ENCODE measurements around the gene PMPCB.
"Not testable (repeated sequence)": the region's sequence is repeated elsewhere in the genome, so short reads cannot be mapped to it uniquely, and the experiment has no call there.

Gene PMPCB

DNA sequence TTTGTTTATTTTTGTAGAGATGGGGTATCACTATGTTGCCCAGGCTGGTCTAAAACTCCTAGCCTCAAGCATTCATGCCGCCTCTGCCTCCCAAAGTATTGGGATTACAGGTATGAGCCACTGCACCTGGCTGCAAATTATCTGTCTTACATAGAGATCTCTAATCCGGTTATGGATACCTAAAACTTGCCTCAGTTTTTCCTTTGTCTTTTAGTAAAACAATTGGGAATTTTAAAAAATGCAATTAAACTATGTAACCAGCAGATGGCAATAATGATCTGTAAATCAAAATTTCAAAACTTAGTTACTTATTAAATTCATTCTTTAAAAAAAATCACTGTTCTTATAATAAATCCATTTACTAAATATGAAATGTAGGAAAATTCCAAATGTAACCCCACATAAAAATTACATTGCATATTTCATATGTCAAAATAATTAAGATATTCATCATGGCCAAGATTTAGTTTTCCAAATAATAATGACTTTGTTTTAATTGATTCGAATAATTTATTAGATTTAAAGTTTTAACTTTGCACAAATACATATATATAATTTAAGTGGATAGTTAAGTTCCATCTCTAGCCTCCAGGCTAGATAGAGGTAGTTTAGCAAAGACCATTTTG is 14.3 kb upstream of the PMPCB start:
- H3K27me3 ChIP-seq (ENCODE audit: control insufficient read depth, insufficient read depth, low read length) = peaks cover 36% of the 10 kb centered on the region
- not testable (repeated sequence) for H3K9me3 ChIP-seq (ENCODE audit: control insufficient read depth, insufficient read depth, low read depth, low read length); H3K9ac ChIP-seq (ENCODE audit: low read length); H3K4me3 ChIP-seq (ENCODE audit: low read depth, low read length); H3K4me1 ChIP-seq (ENCODE audit: control insufficient read depth, insufficient read depth, low read length); H3K27ac ChIP-seq (ENCODE audit: low read depth, low read length); H3K36me3 ChIP-seq (ENCODE audit: control insufficient read depth, insufficient read depth, low read length)

DNA sequence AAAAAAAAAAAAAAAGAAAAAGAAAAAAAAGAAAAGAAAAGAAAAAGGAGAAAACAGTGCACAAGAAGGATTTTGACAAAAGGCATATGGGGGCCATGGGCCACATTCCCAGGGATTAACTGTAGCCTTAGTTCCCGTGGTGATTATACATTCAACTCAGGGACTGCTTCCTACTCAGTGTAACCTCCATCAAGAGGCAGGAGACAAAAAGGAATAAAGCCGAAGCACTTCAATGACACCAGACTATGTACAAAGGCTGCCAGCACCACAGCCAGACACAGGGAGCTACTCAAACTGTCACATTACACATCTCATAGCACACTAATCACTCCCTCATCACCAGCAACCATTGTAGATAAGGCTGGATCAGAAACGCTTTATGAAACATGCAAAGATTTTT is 5.1 kb upstream of the PMPCB start:
- Histone ChIP-seq H3K36me3 (ENCODE audit: control insufficient read depth, insufficient read depth, low read length) (no peaks in the 10 kb centered on the region), H3K9ac (ENCODE audit: low read length) (no peak overlapping the region), H3K4me3 (ENCODE audit: low read depth, low read length) (no peak overlapping the region), H3K27me3 (ENCODE audit: control insufficient read depth, insufficient read depth, low read length) (no peaks in the 10 kb centered on the region; the same call in 1 of the 2 replicates), H3K27ac (ENCODE audit: low read depth, low read length) (no peak overlapping the region), H3K4me1 (ENCODE audit: control insufficient read depth, insufficient read depth, low read length) (peaks cover 4% of the 10 kb centered on the region; the same call in 1 of the 2 replicates), H3K9me3 (ENCODE audit: control insufficient read depth, insufficient read depth, low read depth, low read length) (no peaks in the 10 kb centered on the region)

DNA sequence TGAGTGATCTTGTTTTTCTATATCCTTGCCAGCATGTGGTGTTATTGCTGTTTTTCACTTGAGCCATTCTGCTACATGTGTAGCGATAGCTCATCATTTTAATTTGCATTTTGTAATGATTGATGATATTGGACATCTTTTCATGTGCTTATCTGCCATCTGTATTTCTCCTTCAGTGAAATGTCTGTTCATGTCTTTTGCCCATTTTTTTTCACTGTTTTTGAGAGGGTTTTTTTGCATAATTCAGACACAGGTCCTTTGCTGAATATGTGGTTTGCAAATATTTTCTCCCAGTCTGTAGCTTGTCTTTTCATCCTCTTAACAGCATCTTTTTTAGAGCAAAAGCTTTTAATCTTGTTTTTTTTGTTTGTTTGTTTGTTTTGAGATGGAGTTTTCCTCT is 3.7 kb upstream of the PMPCB start:
- H3K27ac ChIP-seq (ENCODE audit: low read depth, low read length) = no peak overlapping the region
- H3K36me3 ChIP-seq (ENCODE audit: control insufficient read depth, insufficient read depth, low read length) = peaks cover 1% of the 10 kb centered on the region; the same call in 1 of the 2 replicates
- H3K27me3 ChIP-seq (ENCODE audit: control insufficient read depth, insufficient read depth, low read length) = no peaks in the 10 kb centered on the region; the same call in 1 of the 2 replicates
- H3K9ac ChIP-seq (ENCODE audit: low read length) = no peak overlapping the region
- H3K4me1 ChIP-seq (ENCODE audit: control insufficient read depth, insufficient read depth, low read length) = peaks cover 6% of the 10 kb centered on the region; the same call in 1 of the 2 replicates
- no peaks in the 10 kb centered on the region for H3K9me3 ChIP-seq (ENCODE audit: control insufficient read depth, insufficient read depth, low read depth, low read length)
- H3K4me3 ChIP-seq (ENCODE audit: low read depth, low read length) = no peak overlapping the region

DNA sequence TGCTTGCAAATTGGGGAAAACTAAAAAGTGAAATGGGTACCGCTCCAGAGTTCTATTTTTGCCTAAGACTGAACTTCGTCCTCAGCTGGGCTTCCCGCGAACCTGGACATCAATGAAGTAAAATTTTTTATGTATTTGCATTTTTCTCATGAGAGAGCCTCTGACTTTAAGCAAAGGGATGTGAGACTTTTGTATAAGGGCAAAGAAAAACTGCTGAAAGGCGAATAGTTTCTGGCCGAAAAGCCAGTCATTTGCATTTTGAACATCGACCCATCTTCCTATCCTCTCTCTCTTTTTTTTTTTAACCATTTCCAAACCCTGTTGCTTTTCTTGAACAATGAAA is 573 bp downstream of the PMPCB start:
- Histone ChIP-seq H3K36me3 (ENCODE audit: control insufficient read depth, insufficient read depth, low read length) (peaks cover 43% of the 10 kb centered on the region), H3K9ac (ENCODE audit: low read length) (peak overlapping the region; percentile 96), H3K9me3 (ENCODE audit: control insufficient read depth, insufficient read depth, low read depth, low read length) (no peaks in the 10 kb centered on the region), H3K27me3 (ENCODE audit: control insufficient read depth, insufficient read depth, low read length) (no peaks in the 10 kb centered on the region), H3K4me3 (ENCODE audit: low read depth, low read length) (peak overlapping the region; percentile 90), H3K4me1 (ENCODE audit: control insufficient read depth, insufficient read depth, low read length) (peaks cover 6% of the 10 kb centered on the region; the same call in 1 of the 2 replicates), H3K27ac (ENCODE audit: low read depth, low read length) (peak overlapping the region; percentile 86; the same call in 1 of the 2 replicates)

DNA sequence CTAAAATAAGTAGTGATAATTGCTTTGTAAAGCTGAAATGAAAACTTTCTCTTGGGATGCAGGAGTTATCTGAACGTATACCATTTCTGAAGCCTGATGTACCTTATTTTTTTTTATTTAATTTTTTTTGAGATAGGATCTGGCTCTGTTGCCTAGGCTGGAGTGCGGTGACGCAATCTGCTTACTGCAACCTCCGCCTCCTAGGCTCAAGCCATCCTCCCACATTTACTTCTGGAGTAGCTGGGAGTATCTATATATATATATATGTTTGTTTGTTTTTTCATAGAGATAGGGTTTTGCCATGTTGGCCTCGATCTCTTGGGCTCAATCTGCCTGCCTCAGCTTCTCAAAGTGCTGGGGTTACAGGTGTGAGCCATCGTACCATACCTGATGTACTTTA is 2.4 kb downstream of the PMPCB start:
- H3K27ac ChIP-seq (ENCODE audit: low read depth, low read length) = no peak overlapping the region
- H3K4me3 ChIP-seq (ENCODE audit: low read depth, low read length) = no peak overlapping the region
- no peak overlapping the region for H3K9ac ChIP-seq (ENCODE audit: low read length)
- peaks cover 6% of the 10 kb centered on the region; the same call in 1 of the 2 replicates for H3K4me1 ChIP-seq (ENCODE audit: control insufficient read depth, insufficient read depth, low read length)
- peaks cover 61% of the 10 kb centered on the region for H3K36me3 ChIP-seq (ENCODE audit: control insufficient read depth, insufficient read depth, low read length)
- no peaks in the 10 kb centered on the region for H3K9me3 ChIP-seq (ENCODE audit: control insufficient read depth, insufficient read depth, low read depth, low read length)
- H3K27me3 ChIP-seq (ENCODE audit: control insufficient read depth, insufficient read depth, low read length) = no peaks in the 10 kb centered on the region

DNA sequence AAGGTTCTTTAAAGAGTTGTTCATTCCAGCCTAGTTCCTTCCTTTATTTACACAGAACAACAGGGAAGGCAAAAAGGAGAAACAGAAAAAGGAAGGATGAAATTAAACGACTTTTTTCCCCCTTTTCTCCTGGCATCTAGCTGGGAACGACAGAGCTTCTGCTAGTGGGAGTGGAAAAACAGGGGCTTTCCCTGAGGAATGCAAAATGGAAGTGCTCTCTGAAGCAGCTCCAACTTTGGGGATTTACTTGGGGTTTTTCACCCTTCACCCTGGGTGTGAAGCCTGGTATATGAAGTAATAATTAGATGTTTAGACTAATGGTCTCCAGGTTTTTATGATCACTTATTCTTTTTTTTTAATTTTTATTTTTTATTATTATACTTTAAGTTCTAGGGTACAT is 4.2 kb downstream of the PMPCB start:
- Histone ChIP-seq H3K4me3 (ENCODE audit: low read depth, low read length) (no peak overlapping the region), H3K36me3 (ENCODE audit: control insufficient read depth, insufficient read depth, low read length) (peaks cover 79% of the 10 kb centered on the region), H3K9ac (ENCODE audit: low read length) (no peak overlapping the region), H3K27me3 (ENCODE audit: control insufficient read depth, insufficient read depth, low read length) (no peaks in the 10 kb centered on the region), H3K4me1 (ENCODE audit: control insufficient read depth, insufficient read depth, low read length) (peaks cover 6% of the 10 kb centered on the region; the same call in 1 of the 2 replicates), H3K27ac (ENCODE audit: low read depth, low read length) (no peak overlapping the region), H3K9me3 (ENCODE audit: control insufficient read depth, insufficient read depth, low read depth, low read length) (no peaks in the 10 kb centered on the region)

DNA sequence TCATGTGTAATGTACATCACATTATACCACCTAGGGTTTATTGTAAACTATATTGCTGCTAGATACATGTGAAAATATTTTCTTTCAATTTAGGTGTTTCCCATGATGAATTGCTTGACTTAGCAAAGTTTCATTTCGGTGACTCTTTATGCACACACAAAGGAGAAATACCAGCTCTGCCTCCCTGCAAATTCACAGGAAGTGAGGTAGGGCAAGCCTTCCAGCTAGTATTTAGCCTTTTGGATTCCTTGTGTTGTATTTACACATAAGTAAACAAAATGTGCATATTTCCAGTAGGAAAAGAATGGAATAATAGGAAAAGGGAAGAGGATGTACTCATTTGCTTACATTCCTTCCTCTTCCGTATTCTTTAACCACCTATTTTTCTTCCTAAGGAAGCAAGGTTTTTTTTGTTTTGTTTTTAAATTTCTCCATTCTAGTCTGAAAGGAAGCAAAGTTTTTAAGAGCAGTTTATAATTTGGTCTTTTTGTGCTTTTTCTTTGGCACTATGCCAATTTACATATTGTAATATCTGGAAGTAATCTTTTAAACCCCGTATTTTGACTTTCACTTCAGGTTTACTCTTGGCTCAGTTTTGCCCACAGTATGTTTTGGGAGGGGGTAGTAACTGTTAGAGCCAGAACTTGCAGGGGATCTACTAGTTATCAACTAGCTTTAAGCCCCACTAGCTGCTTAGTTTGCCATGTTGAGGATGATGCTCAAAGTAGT is 10.4 kb downstream of the PMPCB start:
- Histone ChIP-seq H3K27me3 (ENCODE audit: control insufficient read depth, insufficient read depth, low read length) (no peaks in the 10 kb centered on the region), H3K4me3 (ENCODE audit: low read depth, low read length) (no peak overlapping the region), H3K9me3 (ENCODE audit: control insufficient read depth, insufficient read depth, low read depth, low read length) (no peaks in the 10 kb centered on the region), H3K36me3 (ENCODE audit: control insufficient read depth, insufficient read depth, low read length) (peaks cover 96% of the 10 kb centered on the region), H3K27ac (ENCODE audit: low read depth, low read length) (no peak overlapping the region), H3K9ac (ENCODE audit: low read length) (no peak overlapping the region), H3K4me1 (ENCODE audit: control insufficient read depth, insufficient read depth, low read length) (no peaks in the 10 kb centered on the region)

DNA sequence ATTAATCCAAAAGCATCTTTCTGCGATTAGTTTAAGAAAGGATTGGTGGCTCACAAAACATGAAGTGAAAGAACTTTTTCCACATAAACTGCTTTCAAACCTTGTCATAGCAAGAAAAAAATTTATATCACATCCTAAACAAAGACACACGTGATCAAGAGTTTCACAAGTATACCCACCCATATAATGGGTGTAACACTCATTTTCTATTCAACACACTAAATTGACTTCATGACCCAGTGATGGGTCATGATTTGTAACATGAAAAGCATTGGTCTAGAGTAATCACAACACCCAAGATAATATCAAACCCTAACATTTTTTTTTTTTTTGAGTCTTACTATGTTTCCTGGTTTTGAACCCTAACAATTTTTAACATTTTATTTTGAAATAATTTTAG is 17.6 kb downstream of the PMPCB start:
- Histone ChIP-seq H3K9me3 (ENCODE audit: control insufficient read depth, insufficient read depth, low read depth, low read length) (no peaks in the 10 kb centered on the region), H3K4me3 (ENCODE audit: low read depth, low read length) (no peak overlapping the region), H3K9ac (ENCODE audit: low read length) (no peak overlapping the region), H3K4me1 (ENCODE audit: control insufficient read depth, insufficient read depth, low read length) (no peaks in the 10 kb centered on the region), H3K27me3 (ENCODE audit: control insufficient read depth, insufficient read depth, low read length) (no peaks in the 10 kb centered on the region), H3K27ac (ENCODE audit: low read depth, low read length) (no peak overlapping the region), H3K36me3 (ENCODE audit: control insufficient read depth, insufficient read depth, low read length) (peaks cover 100% of the 10 kb centered on the region)

DNA sequence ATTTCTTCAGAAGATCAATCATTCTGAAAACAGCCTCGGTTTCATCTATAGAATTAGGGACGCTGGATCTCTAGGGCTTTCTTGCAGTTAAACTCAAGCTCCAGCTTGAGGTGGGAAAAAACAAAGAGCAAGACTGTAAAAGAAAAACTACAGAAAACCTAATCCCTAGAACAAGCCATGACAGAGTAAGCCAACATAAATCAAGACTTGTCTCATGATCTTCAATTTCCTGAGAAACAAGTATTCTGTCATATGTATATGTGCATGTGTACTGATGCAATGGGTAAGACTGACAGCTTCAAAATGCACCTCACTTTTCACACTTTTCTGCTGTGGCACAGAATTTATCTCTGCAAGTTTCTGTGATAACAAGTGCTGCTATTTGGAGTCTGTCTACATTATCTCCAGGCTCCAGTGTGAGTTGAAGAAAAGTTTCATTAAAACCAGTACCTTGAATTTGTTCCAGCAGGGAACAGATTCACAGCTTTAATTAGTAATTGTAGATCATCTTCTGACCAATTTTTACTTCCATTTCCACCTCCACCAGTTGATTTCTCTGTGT is 19.2 kb downstream of the PMPCB start:
- no peak overlapping the region for H3K27ac ChIP-seq (ENCODE audit: low read depth, low read length)
- H3K4me3 ChIP-seq (ENCODE audit: low read depth, low read length) = no peak overlapping the region
- no peaks in the 10 kb centered on the region for H3K4me1 ChIP-seq (ENCODE audit: control insufficient read depth, insufficient read depth, low read length)
- H3K9ac ChIP-seq (ENCODE audit: low read length) = no peak overlapping the region
- no peaks in the 10 kb centered on the region for H3K9me3 ChIP-seq (ENCODE audit: control insufficient read depth, insufficient read depth, low read depth, low read length)
- H3K27me3 ChIP-seq (ENCODE audit: control insufficient read depth, insufficient read depth, low read length) = no peaks in the 10 kb centered on the region
- peaks cover 97% of the 10 kb centered on the region for H3K36me3 ChIP-seq (ENCODE audit: control insufficient read depth, insufficient read depth, low read length)

DNA sequence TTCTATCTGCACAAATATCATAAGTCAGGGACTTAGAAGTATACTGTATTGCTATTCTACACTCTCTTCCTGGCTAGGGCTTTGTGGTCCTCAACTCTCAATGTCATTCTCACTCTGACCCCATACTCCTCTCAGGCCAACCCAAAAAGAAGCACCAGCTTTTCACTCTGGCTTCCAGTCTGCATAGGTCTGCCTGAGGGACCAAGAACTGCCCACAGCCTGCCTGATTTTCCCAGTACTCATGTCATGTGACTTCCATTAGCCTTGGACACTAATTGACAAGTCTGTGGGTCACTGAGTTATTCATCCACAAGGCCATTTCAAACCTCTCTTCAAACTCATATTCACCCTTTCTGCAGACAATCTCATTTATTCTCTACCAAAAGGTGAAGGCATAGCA is 19.8 kb downstream of the PMPCB start:
- Histone ChIP-seq H3K9me3 (ENCODE audit: control insufficient read depth, insufficient read depth, low read depth, low read length) (no peaks in the 10 kb centered on the region), H3K27me3 (ENCODE audit: control insufficient read depth, insufficient read depth, low read length) (no peaks in the 10 kb centered on the region), H3K4me1 (ENCODE audit: control insufficient read depth, insufficient read depth, low read length) (no peaks in the 10 kb centered on the region), H3K27ac (ENCODE audit: low read depth, low read length) (no peak overlapping the region), H3K36me3 (ENCODE audit: control insufficient read depth, insufficient read depth, low read length) (peaks cover 97% of the 10 kb centered on the region), H3K9ac (ENCODE audit: low read length) (peak overlapping the region; percentile 11), H3K4me3 (ENCODE audit: low read depth, low read length) (no peak overlapping the region)

DNA sequence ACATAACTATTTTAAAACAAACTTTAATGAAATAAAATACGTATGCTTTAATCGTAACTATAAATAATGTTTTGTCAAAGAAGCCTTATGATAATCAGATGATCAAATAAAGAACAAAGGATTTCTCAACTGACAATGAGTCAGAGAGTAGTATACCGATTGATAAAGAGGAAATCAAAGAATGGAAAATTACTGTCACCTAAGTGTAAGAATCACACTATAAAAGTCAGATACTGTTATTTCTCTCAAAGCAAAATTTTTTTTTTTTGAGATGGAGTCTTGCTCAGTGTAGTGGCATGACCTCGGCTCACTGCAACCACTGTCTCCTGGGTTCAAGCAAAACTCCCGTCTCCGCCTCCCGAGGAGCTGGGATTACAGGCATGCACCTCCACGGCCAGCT is 28.5 kb downstream of the PMPCB start:
- H3K4me3 ChIP-seq (ENCODE audit: low read depth, low read length) = no peak overlapping the region
- H3K27ac ChIP-seq (ENCODE audit: low read depth, low read length) = no peak overlapping the region
- no peaks in the 10 kb centered on the region for H3K27me3 ChIP-seq (ENCODE audit: control insufficient read depth, insufficient read depth, low read length)
- peaks cover 69% of the 10 kb centered on the region for H3K36me3 ChIP-seq (ENCODE audit: control insufficient read depth, insufficient read depth, low read length)
- H3K4me1 ChIP-seq (ENCODE audit: control insufficient read depth, insufficient read depth, low read length) = peaks cover 4% of the 10 kb centered on the region; the same call in 1 of the 2 replicates
- no peaks in the 10 kb centered on the region for H3K9me3 ChIP-seq (ENCODE audit: control insufficient read depth, insufficient read depth, low read depth, low read length)
- no peak overlapping the region for H3K9ac ChIP-seq (ENCODE audit: low read length)

Data from HUES6 (cell line).